ENCODE results near the gene SAMHD1. TPM values are rescaled to one million over a fixed set of nuclear protein-coding genes. Genes with fewer than 3 reads are reported as not detected.

The SAMHD1 gene
- total RNA-seq, 1 donor from 2014 or later, result 293 TPM

GRCh38 chr20:36888880-36889516, 62.5 kb downstream of the SAMHD1 start:
- no peak for TF ChIP-seq CTCF (IDR thresholded peaks at IDR 0.05)
- intact Hi-C loops (cut with DNase I), result no loop called here
- ATAC-seq (no peak), DNase-seq (peak; percentile 40)
- H3K4me3 ChIP-seq, result no peak overlapping the region
- no peak overlapping the region for H3K27ac ChIP-seq
- peaks cover 5% of the 10 kb centered on the region for H3K4me1 ChIP-seq
- peaks cover 54% of the 10 kb centered on the region for H3K36me3 ChIP-seq
- H3K27me3 ChIP-seq (ENCODE audit: low read depth), result no peaks in the 10 kb centered on the region
- H3K9me3 ChIP-seq, result no peaks in the 10 kb centered on the region

DNA sequence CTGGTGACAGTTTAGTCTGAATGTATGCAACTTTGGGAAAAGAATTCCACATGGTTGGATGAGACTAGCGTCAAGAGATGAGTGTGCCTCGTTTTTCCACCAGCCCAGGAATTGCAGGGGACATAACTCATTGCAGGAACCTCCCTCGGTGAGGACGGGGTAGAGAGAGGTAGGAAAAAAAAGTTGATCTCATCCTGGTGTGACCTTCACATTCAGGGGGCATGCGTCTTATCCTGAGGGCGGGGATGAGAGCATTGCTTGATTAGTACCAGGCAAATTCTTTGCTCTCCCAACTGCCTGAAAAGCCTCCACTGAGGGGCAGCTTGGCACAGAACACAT, 63.8 kb downstream of the SAMHD1 start:
- Histone ChIP-seq H3K27me3 (ENCODE audit: low read depth) (no peaks in the 10 kb centered on the region), H3K4me1 (peaks cover 5% of the 10 kb centered on the region), H3K36me3 (peaks cover 41% of the 10 kb centered on the region), H3K27ac (peak overlapping the region; percentile 4), H3K9me3 (no peaks in the 10 kb centered on the region), H3K4me3 (no peak overlapping the region)
- peak; percentile 22 for DNase-seq
- ATAC-seq, result no peak
- intact Hi-C loops (cut with DNase I), result no loop called here
- no peak for TF ChIP-seq CTCF (IDR thresholded peaks at IDR 0.05)

DNA sequence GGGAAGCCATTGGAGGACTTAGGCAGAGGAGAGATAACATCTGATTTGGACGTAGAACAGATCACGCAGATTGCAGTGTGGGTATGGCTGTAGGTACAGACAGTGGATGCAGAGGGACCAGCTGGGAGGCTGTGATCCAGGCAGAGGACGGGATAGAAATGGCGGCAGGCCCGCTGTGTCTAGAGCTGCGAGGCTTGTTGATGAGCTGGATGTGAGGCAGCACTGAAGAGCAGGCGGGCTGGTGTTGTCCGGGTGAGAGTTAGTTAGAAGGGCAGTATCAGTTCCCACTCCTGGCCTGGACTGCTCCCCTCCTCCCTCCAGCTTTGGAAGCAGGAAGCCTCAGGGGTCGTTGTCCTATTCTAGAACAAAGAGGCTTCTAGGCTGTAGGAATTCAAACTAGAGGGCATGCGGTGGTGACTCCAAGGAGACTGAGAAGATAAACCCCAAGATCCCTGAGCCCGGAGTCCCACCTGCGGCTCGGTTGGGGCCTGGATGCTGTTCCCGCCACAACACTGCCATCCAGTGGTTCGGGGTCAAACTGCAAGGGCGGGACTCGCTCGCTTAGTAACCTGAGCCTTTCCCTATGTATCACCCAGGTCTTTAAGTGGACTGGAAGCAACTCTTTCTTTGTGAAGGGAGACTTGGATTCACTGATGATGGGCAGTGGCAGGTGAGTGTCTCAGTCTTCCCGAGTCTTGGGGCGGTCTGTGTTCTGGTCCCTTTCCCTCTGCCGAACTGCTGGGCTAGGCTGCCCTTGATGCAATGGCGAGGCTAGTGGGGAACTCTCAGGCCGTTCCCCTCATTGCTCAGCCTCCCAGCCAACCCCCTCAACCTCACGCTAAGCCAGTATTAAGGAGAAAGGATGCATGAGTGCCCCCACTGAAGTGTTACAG, 64.4 kb downstream of the SAMHD1 start:
- H3K27ac ChIP-seq, result no peak overlapping the region
- H3K9me3 ChIP-seq, result no peaks in the 10 kb centered on the region
- no peak overlapping the region for H3K4me3 ChIP-seq
- H3K27me3 ChIP-seq (ENCODE audit: low read depth), result no peaks in the 10 kb centered on the region
- DNase-seq (peak; percentile 84), ATAC-seq (peak; percentile 89 to 92)
- peak; percentile 96 for TF ChIP-seq CTCF (IDR thresholded peaks at IDR 0.05)
- intact Hi-C loops (cut with DNase I), result no loop called here
- H3K4me1 ChIP-seq, result peaks cover 5% of the 10 kb centered on the region
- H3K36me3 ChIP-seq, result peaks cover 35% of the 10 kb centered on the region

- Histone ChIP-seq H3K9me3 (no peaks in the 10 kb centered on the region), H3K36me3 (peaks cover 17% of the 10 kb centered on the region), H3K27me3 (ENCODE audit: low read depth) (no peaks in the 10 kb centered on the region), H3K27ac (no peak overlapping the region), H3K4me1 (peaks cover 5% of the 10 kb centered on the region), H3K4me3 (no peak overlapping the region)
- ATAC-seq, result no peak
- DNase-seq, result no peak
- intact Hi-C loops (cut with DNase I), result no loop called here
- no peak for TF ChIP-seq CTCF (IDR thresholded peaks at IDR 0.05)
Measured at GRCh38 chr20:36885356-36885755, 66.2 kb downstream of the SAMHD1 start.

GRCh38 chr20:36883977-36884535, 67.5 kb downstream of the SAMHD1 start:
- Histone ChIP-seq H3K36me3 (peaks cover 4% of the 10 kb centered on the region), H3K27me3 (ENCODE audit: low read depth) (no peaks in the 10 kb centered on the region), H3K4me1 (peaks cover 5% of the 10 kb centered on the region), H3K9me3 (no peaks in the 10 kb centered on the region), H3K27ac (no peak overlapping the region), H3K4me3 (no peak overlapping the region)
- TF ChIP-seq CTCF (IDR thresholded peaks at IDR 0.05), result no peak
- intact Hi-C loops (cut with DNase I), result no loop called here
- DNase-seq (no peak), ATAC-seq (no peak)
